ENCODE data around the gene ATP2B2. TPM values are rescaled to one million over a fixed set of nuclear protein-coding genes. Genes with fewer than 3 reads are reported as not detected.

ATP2B2 gene
- total RNA-seq, 1 experiment from 2014 or later: not detected

- H3K27ac ChIP-seq: no peak overlapping the region
- 0 out of 2 replicates have a peak, but pooled peaks cover 3% of the 10 kb centered on the region for H3K27me3 ChIP-seq (replicated peaks)
- peaks cover 5% of the 10 kb centered on the region; the same call in 1 of the 2 replicates for H3K4me1 ChIP-seq (replicated peaks)
- peaks cover 25% of the 10 kb centered on the region for H3K36me3 ChIP-seq
- H3K9me3 ChIP-seq (replicated peaks): no peaks in the 10 kb centered on the region
- DNase-seq (ENCODE audit: low read depth in 1 of 2, low spot score in 2 of 2): peak in 1 of 2 experiments; percentile 7
- H3K4me3 ChIP-seq: no peak overlapping the region
Observed at GRCh38 chr3:10322352-10322710, 183.1 kb downstream of the ATP2B2 start.

GRCh38 chr3:10321630-10322351 lies 183.6 kb downstream of the ATP2B2 start:
- Histone ChIP-seq H3K27ac (peak overlapping the region; percentile 39; the same call in 1 of the 2 replicates), H3K4me3 (no peak overlapping the region; the same call in 1 of the 2 replicates), H3K4me1 (replicated peaks) (peaks cover 5% of the 10 kb centered on the region; the same call in 1 of the 2 replicates), H3K9me3 (replicated peaks) (no peaks in the 10 kb centered on the region), H3K36me3 (peaks cover 30% of the 10 kb centered on the region), H3K27me3 (replicated peaks) (no peaks in the 10 kb centered on the region)
- DNase-seq (ENCODE audit: low read depth in 1 of 2, low spot score in 2 of 2): no peak

- peaks cover 5% of the 10 kb centered on the region; the same call in 1 of the 2 replicates for H3K4me1 ChIP-seq (replicated peaks)
- no peaks in the 10 kb centered on the region for H3K27me3 ChIP-seq (replicated peaks)
- H3K9me3 ChIP-seq (replicated peaks): no peaks in the 10 kb centered on the region
- H3K27ac ChIP-seq: peak overlapping the region; percentile 87
- H3K36me3 ChIP-seq: peaks cover 44% of the 10 kb centered on the region
- DNase-seq (ENCODE audit: low read depth in 1 of 2, low spot score in 2 of 2): peak in 1 of 2 experiments; percentile 5
- H3K4me3 ChIP-seq: peak overlapping the region; percentile 84
Observed at GRCh38 chr3:10320320-10320677, 185.1 kb downstream of the ATP2B2 start.

GRCh38 chr3:10319804-10320203 lies 185.6 kb downstream of the ATP2B2 start:
- Histone ChIP-seq H3K9me3 (replicated peaks) (no peaks in the 10 kb centered on the region), H3K4me1 (replicated peaks) (peaks cover 5% of the 10 kb centered on the region; the same call in 1 of the 2 replicates), H3K27me3 (replicated peaks) (no peaks in the 10 kb centered on the region), H3K36me3 (peaks cover 48% of the 10 kb centered on the region), H3K4me3 (peak overlapping the region; percentile 84), H3K27ac (no peak overlapping the region)
- no peak for DNase-seq (ENCODE audit: low read depth in 1 of 2, low spot score in 2 of 2)

- Histone ChIP-seq H3K27me3 (replicated peaks) (no peaks in the 10 kb centered on the region), H3K4me1 (replicated peaks) (peaks cover 5% of the 10 kb centered on the region; the same call in 1 of the 2 replicates), H3K27ac (no peak overlapping the region), H3K36me3 (peaks cover 54% of the 10 kb centered on the region), H3K9me3 (replicated peaks) (no peaks in the 10 kb centered on the region), H3K4me3 (no peak overlapping the region)
- DNase-seq (ENCODE audit: low read depth in 1 of 2, low spot score in 2 of 2): no peak
Observed at GRCh38 chr3:10319251-10319650, 186.1 kb downstream of the ATP2B2 start.

GRCh38 chr3:10317961-10318350 lies 187.4 kb downstream of the ATP2B2 start:
- Histone ChIP-seq H3K27ac (no peak overlapping the region), H3K27me3 (replicated peaks) (no peaks in the 10 kb centered on the region), H3K36me3 (peaks cover 65% of the 10 kb centered on the region), H3K9me3 (replicated peaks) (no peaks in the 10 kb centered on the region), H3K4me1 (replicated peaks) (peaks cover 5% of the 10 kb centered on the region; the same call in 1 of the 2 replicates), H3K4me3 (no peak overlapping the region)
- DNase-seq (ENCODE audit: low read depth in 1 of 2, low spot score in 2 of 2): no peak

GRCh38 chr3:10317311-10317960 lies 187.9 kb downstream of the ATP2B2 start:
- no peak overlapping the region for H3K27ac ChIP-seq
- no peak for DNase-seq (ENCODE audit: low read depth in 1 of 2, low spot score in 2 of 2)
- H3K36me3 ChIP-seq: peaks cover 70% of the 10 kb centered on the region

GRCh38 chr3:10315771-10316344 lies 189.5 kb downstream of the ATP2B2 start:
- no peak overlapping the region for H3K27ac ChIP-seq
- H3K4me3 ChIP-seq: no peak overlapping the region
- DNase-seq (ENCODE audit: low read depth in 1 of 2, low spot score in 2 of 2): no peak
- H3K4me1 ChIP-seq (replicated peaks): peaks cover 5% of the 10 kb centered on the region; the same call in 1 of the 2 replicates
- peaks cover 85% of the 10 kb centered on the region for H3K36me3 ChIP-seq
- no peaks in the 10 kb centered on the region for H3K9me3 ChIP-seq (replicated peaks)
- no peaks in the 10 kb centered on the region for H3K27me3 ChIP-seq (replicated peaks)

More at GRCh38 chr3:10317311-10317960, 187.9 kb downstream of the ATP2B2 start:
- no peak overlapping the region for H3K4me3 ChIP-seq
- peaks cover 5% of the 10 kb centered on the region; the same call in 1 of the 2 replicates for H3K4me1 ChIP-seq (replicated peaks)
- H3K9me3 ChIP-seq (replicated peaks): no peaks in the 10 kb centered on the region
- no peaks in the 10 kb centered on the region for H3K27me3 ChIP-seq (replicated peaks)

GRCh38 chr3:10315101-10315500 lies 190.3 kb downstream of the ATP2B2 start:
- Histone ChIP-seq H3K9me3 (replicated peaks) (no peaks in the 10 kb centered on the region), H3K4me1 (replicated peaks) (peaks cover 5% of the 10 kb centered on the region; the same call in 1 of the 2 replicates), H3K27ac (no peak overlapping the region), H3K4me3 (no peak overlapping the region), H3K36me3 (peaks cover 88% of the 10 kb centered on the region), H3K27me3 (replicated peaks) (no peaks in the 10 kb centered on the region)
- DNase-seq (ENCODE audit: low read depth in 1 of 2, low spot score in 2 of 2): no peak

- no peaks in the 10 kb centered on the region for H3K9me3 ChIP-seq (replicated peaks)
- no peak overlapping the region for H3K27ac ChIP-seq
- no peaks in the 10 kb centered on the region for H3K27me3 ChIP-seq (replicated peaks)
- H3K4me1 ChIP-seq (replicated peaks): no peaks in the 10 kb centered on the region
- no peak overlapping the region for H3K4me3 ChIP-seq
- DNase-seq (ENCODE audit: low read depth in 1 of 2, low spot score in 2 of 2): no peak
- H3K36me3 ChIP-seq: peaks cover 90% of the 10 kb centered on the region
Observed at GRCh38 chr3:10312861-10313260, 192.5 kb downstream of the ATP2B2 start.

- Histone ChIP-seq H3K27me3 (replicated peaks) (no peaks in the 10 kb centered on the region), H3K4me3 (no peak overlapping the region), H3K9me3 (replicated peaks) (no peaks in the 10 kb centered on the region), H3K36me3 (peaks cover 90% of the 10 kb centered on the region), H3K27ac (no peak overlapping the region), H3K4me1 (replicated peaks) (no peaks in the 10 kb centered on the region)
- no peak for DNase-seq (ENCODE audit: low read depth in 1 of 2, low spot score in 2 of 2)
Observed at GRCh38 chr3:10312391-10312790, 193.0 kb downstream of the ATP2B2 start.

GRCh38 chr3:10311710-10312109 lies 193.7 kb downstream of the ATP2B2 start:
- DNase-seq (ENCODE audit: low read depth in 1 of 2, low spot score in 2 of 2): no peak
- Histone ChIP-seq H3K27me3 (replicated peaks) (no peaks in the 10 kb centered on the region), H3K4me1 (replicated peaks) (no peaks in the 10 kb centered on the region), H3K36me3 (peaks cover 90% of the 10 kb centered on the region), H3K27ac (no peak overlapping the region), H3K4me3 (no peak overlapping the region), H3K9me3 (replicated peaks) (no peaks in the 10 kb centered on the region)

GRCh38 chr3:10310578-10310977 lies 194.8 kb downstream of the ATP2B2 start:
- H3K4me1 ChIP-seq (replicated peaks): no peaks in the 10 kb centered on the region
- no peak for DNase-seq (ENCODE audit: low read depth in 1 of 2, low spot score in 2 of 2)
- no peak overlapping the region for H3K27ac ChIP-seq
- no peak overlapping the region for H3K4me3 ChIP-seq
- H3K36me3 ChIP-seq: peaks cover 89% of the 10 kb centered on the region
- no peaks in the 10 kb centered on the region for H3K27me3 ChIP-seq (replicated peaks)
- no peaks in the 10 kb centered on the region for H3K9me3 ChIP-seq (replicated peaks)

GRCh38 chr3:10309736-10310135 lies 195.7 kb downstream of the ATP2B2 start:
- H3K36me3 ChIP-seq: peaks cover 91% of the 10 kb centered on the region
- H3K9me3 ChIP-seq (replicated peaks): no peaks in the 10 kb centered on the region
- no peaks in the 10 kb centered on the region for H3K4me1 ChIP-seq (replicated peaks)
- H3K4me3 ChIP-seq: no peak overlapping the region
- no peaks in the 10 kb centered on the region for H3K27me3 ChIP-seq (replicated peaks)
- DNase-seq (ENCODE audit: low read depth in 1 of 2, low spot score in 2 of 2): no peak
- no peak overlapping the region for H3K27ac ChIP-seq

Data from SJSA1 (cell line).